ENCODE data around the gene TRPM8. TPM values are rescaled to one million over a fixed set of nuclear protein-coding genes. Genes with fewer than 3 reads are reported as not detected.

Gene TRPM8
- total and polyA plus RNA-seq, 12 donors, result not detected

DNA sequence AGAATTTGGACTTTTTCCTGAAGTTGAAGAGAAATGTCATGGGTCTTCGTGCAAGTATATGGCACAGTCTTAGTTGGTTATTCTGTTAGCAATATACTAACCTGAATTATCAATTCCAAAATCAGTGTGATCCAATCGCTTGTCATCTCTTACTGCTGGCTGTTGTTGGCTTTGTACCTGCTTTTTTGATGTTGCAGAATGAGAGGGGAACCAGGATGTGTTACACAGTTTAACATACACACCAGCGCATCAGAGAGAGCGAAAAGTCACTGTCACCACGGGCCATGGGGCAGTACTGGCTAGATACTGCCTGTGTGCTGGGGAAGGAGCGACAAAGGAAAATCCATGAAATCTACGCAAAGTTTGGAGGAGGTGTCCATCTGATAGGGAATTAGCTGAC is 74.0 kb downstream of the TRPM8 start:
- ATAC-seq (no peak), DNase-seq (no peak)
- TF ChIP-seq, protein P1, sequence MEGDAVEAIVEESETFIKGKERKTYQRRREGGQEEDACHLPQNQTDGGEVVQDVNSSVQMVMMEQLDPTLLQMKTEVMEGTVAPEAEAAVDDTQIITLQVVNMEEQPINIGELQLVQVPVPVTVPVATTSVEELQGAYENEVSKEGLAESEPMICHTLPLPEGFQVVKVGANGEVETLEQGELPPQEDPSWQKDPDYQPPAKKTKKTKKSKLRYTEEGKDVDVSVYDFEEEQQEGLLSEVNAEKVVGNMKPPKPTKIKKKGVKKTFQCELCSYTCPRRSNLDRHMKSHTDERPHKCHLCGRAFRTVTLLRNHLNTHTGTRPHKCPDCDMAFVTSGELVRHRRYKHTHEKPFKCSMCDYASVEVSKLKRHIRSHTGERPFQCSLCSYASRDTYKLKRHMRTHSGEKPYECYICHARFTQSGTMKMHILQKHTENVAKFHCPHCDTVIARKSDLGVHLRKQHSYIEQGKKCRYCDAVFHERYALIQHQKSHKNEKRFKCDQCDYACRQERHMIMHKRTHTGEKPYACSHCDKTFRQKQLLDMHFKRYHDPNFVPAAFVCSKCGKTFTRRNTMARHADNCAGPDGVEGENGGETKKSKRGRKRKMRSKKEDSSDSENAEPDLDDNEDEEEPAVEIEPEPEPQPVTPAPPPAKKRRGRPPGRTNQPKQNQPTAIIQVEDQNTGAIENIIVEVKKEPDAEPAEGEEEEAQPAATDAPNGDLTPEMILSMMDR (IDR thresholded peaks at IDR 0.05), result no peak
- intact Hi-C loops (cut with DNase I), result no loop called here
- WGBS, 2 donors, result 88 to 91% methylated on average over 7 of the region's 7 CpGs
- Histone ChIP-seq H3K9me3 (peaks cover 0 to 11% (median 0%) of the 10 kb centered on the region in 11 donors), H3K27me3 (peaks cover 0 to 28% (median 7%) of the 10 kb centered on the region in 7 donors), H3K27ac (no peak overlapping the region), H3K4me3 (no peak overlapping the region), H3K36me3 (no peaks in the 10 kb centered on the region), H3K4me1 (peaks cover 0 to 10% (median 0%) of the 10 kb centered on the region in 9 donors)

DNA sequence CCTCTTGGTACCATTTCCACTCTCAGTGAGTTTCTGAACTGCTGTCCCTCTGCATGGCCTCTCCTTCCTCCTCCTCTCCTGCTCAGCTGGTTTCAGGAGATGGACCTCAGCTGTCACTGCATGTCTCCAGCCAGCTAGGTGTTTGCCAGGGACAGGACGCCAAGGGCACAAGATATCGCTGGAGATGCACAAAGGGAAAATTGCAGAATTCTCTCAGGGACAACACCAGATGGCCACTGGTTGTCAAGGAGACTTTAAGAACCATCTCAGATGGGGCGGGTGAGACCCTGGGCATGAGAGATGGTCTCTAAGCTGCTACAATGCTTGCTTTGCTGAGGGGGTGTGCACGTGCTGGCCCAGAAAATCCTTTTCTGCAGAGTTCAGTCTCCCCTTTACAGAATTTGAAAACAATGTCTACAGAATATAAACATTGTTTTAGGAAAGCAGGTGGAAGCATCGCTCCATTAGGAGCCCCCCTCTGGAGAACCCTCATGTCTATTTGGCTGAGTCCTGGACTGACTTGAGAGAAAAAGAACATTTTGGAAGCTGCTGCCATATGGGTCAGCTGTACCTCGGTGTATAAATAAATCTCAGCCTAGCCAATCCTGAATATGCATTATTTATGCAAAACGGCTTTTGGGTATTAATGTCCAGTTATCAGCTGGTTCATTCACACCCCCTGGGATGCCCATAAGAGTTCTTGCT is 75.5 kb downstream of the TRPM8 start:
- peaks cover 0 to 11% (median 0%) of the 10 kb centered on the region in 9 donors for H3K4me1 ChIP-seq
- H3K9me3 ChIP-seq, result peaks cover 0 to 11% (median 0%) of the 10 kb centered on the region in 11 donors
- peaks cover 0 to 30% (median 7%) of the 10 kb centered on the region in 7 donors for H3K27me3 ChIP-seq
- ATAC-seq, result no peak
- TF ChIP-seq, protein P1 (IDR thresholded peaks at IDR 0.05), result no peak
- intact Hi-C loops (cut with DNase I), result no loop called here
- 85 to 89% methylated on average over 7 of the region's 7 CpGs for WGBS, 2 donors
- no peak overlapping the region for H3K4me3 ChIP-seq
- no peaks in the 10 kb centered on the region for H3K36me3 ChIP-seq
- no peak overlapping the region for H3K27ac ChIP-seq
- DNase-seq, result no peak

DNA sequence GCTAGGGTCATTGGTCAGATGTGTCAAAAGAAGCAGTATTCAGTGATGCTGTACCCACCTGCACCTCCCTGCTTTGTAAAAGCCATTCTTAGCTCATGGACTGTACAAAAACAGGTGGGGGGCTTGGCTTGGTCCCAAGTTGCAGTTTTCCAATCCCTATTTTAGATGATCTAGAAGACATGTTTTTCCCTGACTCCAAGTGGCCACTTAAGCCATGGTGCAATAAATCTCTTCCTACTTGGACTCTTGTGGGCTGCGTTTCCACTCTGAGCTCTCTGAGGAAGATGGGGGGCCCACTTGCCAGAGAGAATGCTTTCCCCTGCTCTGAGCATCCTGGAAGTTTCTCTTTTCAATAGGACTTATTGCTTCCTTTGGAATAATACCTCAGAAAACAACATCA is 76.3 kb downstream of the TRPM8 start:
- Histone ChIP-seq H3K4me1 (peaks cover 0 to 11% (median 0%) of the 10 kb centered on the region in 9 donors), H3K27ac (no peak overlapping the region), H3K4me3 (no peak overlapping the region), H3K27me3 (peaks cover 0 to 31% (median 7%) of the 10 kb centered on the region in 7 donors), H3K9me3 (peaks cover 0 to 11% (median 0%) of the 10 kb centered on the region in 11 donors), H3K36me3 (no peaks in the 10 kb centered on the region)
- TF ChIP-seq, protein P1 (IDR thresholded peaks at IDR 0.05), result no peak
- intact Hi-C loops (cut with DNase I), result no loop called here
- WGBS, 2 donors, result 78 to 83% methylated on average over 1 of the region's 1 CpG
- no peak for DNase-seq
- no peak for ATAC-seq

DNA sequence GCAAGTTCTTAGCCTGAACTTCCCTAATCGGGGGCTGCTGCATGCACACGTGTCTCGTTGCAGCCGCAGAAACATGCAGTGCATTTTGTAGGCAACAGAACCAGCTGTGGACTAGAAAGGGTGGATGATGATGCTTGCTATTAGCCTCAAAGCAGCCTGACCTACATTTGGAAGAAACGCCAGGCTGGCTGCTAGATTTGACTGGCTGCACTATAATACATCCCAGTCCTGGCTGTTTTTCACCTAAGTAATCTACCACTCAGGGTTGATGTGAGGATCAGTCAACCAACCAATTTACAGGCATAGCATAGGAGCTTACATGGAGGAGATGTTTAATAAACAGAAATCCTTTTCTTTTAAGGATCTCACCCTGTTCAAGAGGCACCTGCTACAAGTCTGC is 77.0 kb downstream of the TRPM8 start:
- intact Hi-C loops (cut with DNase I), result no loop called here
- no peak overlapping the region for H3K4me3 ChIP-seq
- no peak overlapping the region for H3K27ac ChIP-seq
- no peaks in the 10 kb centered on the region for H3K36me3 ChIP-seq
- DNase-seq (no peak), ATAC-seq (no peak)
- peaks cover 0 to 11% (median 0%) of the 10 kb centered on the region in 9 donors for H3K4me1 ChIP-seq
- peaks cover 0 to 31% (median 7%) of the 10 kb centered on the region in 7 donors for H3K27me3 ChIP-seq
- TF ChIP-seq, protein P1 (IDR thresholded peaks at IDR 0.05), result no peak
- H3K9me3 ChIP-seq, result peaks cover 0 to 11% (median 0%) of the 10 kb centered on the region in 11 donors
- WGBS, 2 donors, result 84% methylated on average over 5 of the region's 5 CpGs

All from heart right ventricle (tissue), 16 donors.